ENCODE measurements around the gene SUSD5.
"Not testable (repeated sequence)": the region's sequence is repeated elsewhere in the genome, so short reads cannot be mapped to it uniquely, and the experiment has no call there.

SUSD5 gene

GRCh38 chr3:33174711-33175414 is 43.7 kb downstream of the SUSD5 start:
- TF ChIP-seq POLR2A (IDR thresholded peaks at IDR 0.05; ENCODE audit: low read depth, low read length): no peak
- DNase-seq (ENCODE audit: insufficient read length, low spot score): no peak
- no peak for FAIRE-seq

GRCh38 chr3:33174095-33174494 is 44.5 kb downstream of the SUSD5 start:
- TF ChIP-seq POLR2A (IDR thresholded peaks at IDR 0.05; ENCODE audit: low read depth, low read length): no peak
- DNase-seq (ENCODE audit: insufficient read length, low spot score): no peak
- no peak for FAIRE-seq

GRCh38 chr3:33173672-33174071 is 44.9 kb downstream of the SUSD5 start:
- no peak for TF ChIP-seq POLR2A (IDR thresholded peaks at IDR 0.05; ENCODE audit: low read depth, low read length)
- DNase-seq (ENCODE audit: insufficient read length, low spot score) (no peak), FAIRE-seq (no peak)

- TF ChIP-seq POLR2A (IDR thresholded peaks at IDR 0.05; ENCODE audit: low read depth, low read length): no peak
- DNase-seq (ENCODE audit: insufficient read length, low spot score) (no peak), FAIRE-seq (no peak)
Observed at GRCh38 chr3:33173103-33173502, 45.5 kb downstream of the SUSD5 start.

- no peak for DNase-seq (ENCODE audit: insufficient read length, low spot score)
- no peak for FAIRE-seq
- TF ChIP-seq POLR2A (IDR thresholded peaks at IDR 0.05; ENCODE audit: low read depth, low read length): no peak
Observed at GRCh38 chr3:33171580-33171979, 47.0 kb downstream of the SUSD5 start.

- TF ChIP-seq POLR2A (IDR thresholded peaks at IDR 0.05; ENCODE audit: low read depth, low read length): no peak
- DNase-seq (ENCODE audit: insufficient read length, low spot score): no peak
- FAIRE-seq: no peak
Observed at GRCh38 chr3:33170531-33170930, 48.1 kb downstream of the SUSD5 start.

- FAIRE-seq (no peak), DNase-seq (ENCODE audit: insufficient read length, low spot score) (no peak)
- TF ChIP-seq POLR2A (IDR thresholded peaks at IDR 0.05; ENCODE audit: low read depth, low read length): no peak
Observed at GRCh38 chr3:33167716-33168336, 50.8 kb downstream of the SUSD5 start.

- no peak for TF ChIP-seq POLR2A (IDR thresholded peaks at IDR 0.05; ENCODE audit: low read depth, low read length)
- FAIRE-seq (no peak), DNase-seq (ENCODE audit: insufficient read length, low spot score) (no peak)
Observed at GRCh38 chr3:33167284-33167683, 51.3 kb downstream of the SUSD5 start.

GRCh38 chr3:33166095-33166494 is 52.5 kb downstream of the SUSD5 start:
- no peak for TF ChIP-seq POLR2A (IDR thresholded peaks at IDR 0.05; ENCODE audit: low read depth, low read length)
- FAIRE-seq (no peak), DNase-seq (ENCODE audit: insufficient read length, low spot score) (no peak)

- TF ChIP-seq POLR2A (IDR thresholded peaks at IDR 0.05; ENCODE audit: low read depth, low read length): no peak
- no peak for DNase-seq (ENCODE audit: insufficient read length, low spot score)
- no peak for FAIRE-seq
Observed at GRCh38 chr3:33165372-33165771, 53.2 kb downstream of the SUSD5 start.

GRCh38 chr3:33162621-33163020 is 56.0 kb downstream of the SUSD5 start:
- not testable (repeated sequence) for DNase-seq (ENCODE audit: insufficient read length, low spot score); FAIRE-seq

GRCh38 chr3:33159981-33160380 is 58.6 kb downstream of the SUSD5 start:
- TF ChIP-seq POLR2A (IDR thresholded peaks at IDR 0.05; ENCODE audit: low read depth, low read length): no peak
- DNase-seq (ENCODE audit: insufficient read length, low spot score) (no peak), FAIRE-seq (no peak)

- DNase-seq (ENCODE audit: insufficient read length, low spot score): no peak
- FAIRE-seq: no peak
- TF ChIP-seq POLR2A (IDR thresholded peaks at IDR 0.05; ENCODE audit: low read depth, low read length): no peak
Observed at GRCh38 chr3:33159234-33159633, 59.4 kb downstream of the SUSD5 start.

GRCh38 chr3:33155301-33155700 is 63.3 kb downstream of the SUSD5 start:
- no peak for TF ChIP-seq POLR2A (IDR thresholded peaks at IDR 0.05; ENCODE audit: low read depth, low read length)
- DNase-seq (ENCODE audit: insufficient read length, low spot score) (no peak), FAIRE-seq (no peak)

GRCh38 chr3:33153782-33154181 is 64.8 kb downstream of the SUSD5 start:
- FAIRE-seq (no peak), DNase-seq (ENCODE audit: insufficient read length, low spot score) (no peak)
- TF ChIP-seq POLR2A (IDR thresholded peaks at IDR 0.05; ENCODE audit: low read depth, low read length): no peak
